GM18870 (cell line): Measurements from ENCODE around the gene UTF1.
"Not testable (repeated sequence)": the region's sequence is repeated elsewhere in the genome, so short reads cannot be mapped to it uniquely, and the experiment has no call there.

Experiments
- ATAC-seq: cut with Tn5 transposase; IDR thresholded peaks from one replicate; pipeline ENCODE4 v1.9.1; 2021; ENCODE audit warnings: moderate library complexity; ENCODE audit not compliant: unreplicated experiment

UTF1 gene

GRCh38 chr10:133208466-133208865, 21.6 kb upstream of the UTF1 start:
- no peak for ATAC-seq

- no peak for ATAC-seq
Measured at GRCh38 chr10:133209117-133209516, 20.9 kb upstream of the UTF1 start.

- no peak for ATAC-seq
Measured at GRCh38 chr10:133209641-133210040, 20.4 kb upstream of the UTF1 start.

GRCh38 chr10:133210398-133211140, 19.4 kb upstream of the UTF1 start:
- no peak for ATAC-seq

- ATAC-seq: no peak
Measured at GRCh38 chr10:133211141-133211830, 18.7 kb upstream of the UTF1 start.

- ATAC-seq: no peak
Measured at GRCh38 chr10:133211959-133212852, 17.8 kb upstream of the UTF1 start.

- ATAC-seq: no peak
Measured at GRCh38 chr10:133212853-133213494, 17.0 kb upstream of the UTF1 start.

GRCh38 chr10:133213641-133214467, 16.2 kb upstream of the UTF1 start:
- ATAC-seq: no peak

- ATAC-seq: no peak
Measured at GRCh38 chr10:133214468-133215410, 15.3 kb upstream of the UTF1 start.

GRCh38 chr10:133215586-133215985, 14.4 kb upstream of the UTF1 start:
- ATAC-seq: no peak

- ATAC-seq: no peak
Measured at GRCh38 chr10:133216776-133217175, 13.2 kb upstream of the UTF1 start.

GRCh38 chr10:133217800-133218589, 12.0 kb upstream of the UTF1 start:
- ATAC-seq: no peak

GRCh38 chr10:133218891-133219290, 11.1 kb upstream of the UTF1 start:
- ATAC-seq: no peak

GRCh38 chr10:133219782-133220181, 10.2 kb upstream of the UTF1 start:
- ATAC-seq: no peak

GRCh38 chr10:133221331-133221730, 8.7 kb upstream of the UTF1 start:
- ATAC-seq: no peak

GRCh38 chr10:133221756-133222155, 8.3 kb upstream of the UTF1 start:
- not testable (repeated sequence) for ATAC-seq

GRCh38 chr10:133224076-133224475, 5.9 kb upstream of the UTF1 start:
- no peak for ATAC-seq

GRCh38 chr10:133224756-133225372, 5.2 kb upstream of the UTF1 start:
- no peak for ATAC-seq
